K562 (cell line): Measurements from ENCODE around the gene KHDRBS2. TPM values are rescaled to one million over a fixed set of nuclear protein-coding genes. Genes with fewer than 3 reads are reported as not detected.

Experiments used
- COPS2 ChIP-seq: fragments of 450-650 bp; conservative IDR thresholded peaks from 2 replicates; pipeline ENCODE4 v1.6.1; 2016; ENCODE audit warnings: mild to moderate bottlenecking, moderate library complexity
- SRSF7 ChIP-seq: fragments of 200-400 bp; formaldehyde crosslinking; optimal IDR thresholded peaks from 2 replicates; pipeline ENCODE3; 2017; ENCODE audit warnings: mild to moderate bottlenecking, low read depth, low read length
- THRB ChIP-seq: fragments of 450-650 bp; formaldehyde crosslinking; conservative IDR thresholded peaks from 2 replicates; pipeline ENCODE4 v1.4.0; 2022; ENCODE audit warnings: mild to moderate bottlenecking, missing genetic modification characterization
- polyA plus RNA-seq, 8 experiments: library from polyadenylated mRNA; depleted of rRNA in 4 of 8; stranded (reverse) in 5 of 8; unstranded in 3 of 8; fragments of >200 nt; fragmentation: Nextera tagmentation in 2 of 8; fragmentation: Illumina TruSeq in 1 of 8; extraction: Ambion mirVana in 2 of 8; extraction: Trizol in 1 of 8; gene quantifications; 2 replicates each; pipeline versions ENCODE4 v1.2.1 to v1.2.3, GENCODE V29; 2011 to 2014; ENCODE audit warnings: inconsistent platforms in 1 of 8, missing spikeins in 1 of 8
- total RNA-seq, 7 experiments: library from RNA; depleted of rRNA in 6 of 7; stranded (reverse); fragments of >200 nt in 6 of 7; fragmentation: Illumina TruSeq in 2 of 7; extraction: Trizol in 2 of 7; gene quantifications; 2 replicates each; pipeline versions ENCODE4 v1.2.1 to v1.2.3, GENCODE V29; 2011 to 2021; ENCODE audit warnings: low replicate concordance in 1 of 7
- TF ChIP-seq, protein P1 (sequence below): fragments of 450-650 bp; IDR thresholded peaks from 2 replicates; pipeline ENCODE4 v1.6.1; 2018; ENCODE audit warnings: mild to moderate bottlenecking, low read depth; ENCODE audit not compliant: partially characterized antibody
- TF ChIP-seq, protein P2 (sequence below): fragments of 200-400 bp; formaldehyde crosslinking; IDR thresholded peaks from 2 replicates; pipeline ENCODE4 v1.6.1; 2017; ENCODE audit warnings: mild to moderate bottlenecking, low read depth, low read length, moderate library complexity

The KHDRBS2 gene
- total and polyA plus RNA-seq, 9 of the 15 experiments (the other 6 are each of a cell fraction or from before 2014, with no cell fraction given) = not detected

- no peak for TF ChIP-seq THRB (CRISPR knock-in tag)
- no peak for TF ChIP-seq COPS2
- TF ChIP-seq, protein P1, sequence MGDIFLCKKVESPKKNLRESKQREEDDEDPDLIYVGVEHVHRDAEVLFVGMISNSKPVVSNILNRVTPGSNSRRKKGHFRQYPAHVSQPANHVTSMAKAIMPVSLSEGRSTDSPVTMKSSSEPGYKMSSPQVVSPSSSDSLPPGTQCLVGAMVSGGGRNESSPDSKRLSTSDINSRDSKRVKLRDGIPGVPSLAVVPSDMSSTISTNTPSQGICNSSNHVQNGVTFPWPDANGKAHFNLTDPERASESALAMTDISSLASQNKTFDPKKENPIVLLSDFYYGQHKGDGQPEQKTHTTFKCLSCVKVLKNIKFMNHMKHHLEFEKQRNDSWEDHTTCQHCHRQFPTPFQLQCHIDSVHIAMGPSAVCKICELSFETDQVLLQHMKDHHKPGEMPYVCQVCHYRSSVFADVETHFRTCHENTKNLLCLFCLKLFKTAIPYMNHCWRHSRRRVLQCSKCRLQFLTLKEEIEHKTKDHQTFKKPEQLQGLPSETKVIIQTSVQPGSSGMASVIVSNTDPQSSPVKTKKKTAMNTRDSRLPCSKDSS = no peak
- TF ChIP-seq SRSF7 = no peak
- TF ChIP-seq, protein P2, sequence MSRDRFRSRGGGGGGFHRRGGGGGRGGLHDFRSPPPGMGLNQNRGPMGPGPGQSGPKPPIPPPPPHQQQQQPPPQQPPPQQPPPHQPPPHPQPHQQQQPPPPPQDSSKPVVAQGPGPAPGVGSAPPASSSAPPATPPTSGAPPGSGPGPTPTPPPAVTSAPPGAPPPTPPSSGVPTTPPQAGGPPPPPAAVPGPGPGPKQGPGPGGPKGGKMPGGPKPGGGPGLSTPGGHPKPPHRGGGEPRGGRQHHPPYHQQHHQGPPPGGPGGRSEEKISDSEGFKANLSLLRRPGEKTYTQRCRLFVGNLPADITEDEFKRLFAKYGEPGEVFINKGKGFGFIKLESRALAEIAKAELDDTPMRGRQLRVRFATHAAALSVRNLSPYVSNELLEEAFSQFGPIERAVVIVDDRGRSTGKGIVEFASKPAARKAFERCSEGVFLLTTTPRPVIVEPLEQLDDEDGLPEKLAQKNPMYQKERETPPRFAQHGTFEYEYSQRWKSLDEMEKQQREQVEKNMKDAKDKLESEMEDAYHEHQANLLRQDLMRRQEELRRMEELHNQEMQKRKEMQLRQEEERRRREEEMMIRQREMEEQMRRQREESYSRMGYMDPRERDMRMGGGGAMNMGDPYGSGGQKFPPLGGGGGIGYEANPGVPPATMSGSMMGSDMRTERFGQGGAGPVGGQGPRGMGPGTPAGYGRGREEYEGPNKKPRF = no peak
Measured at GRCh38 chr6:62298745-62299392, 12.8 kb upstream of the KHDRBS2 start (continued).
